Umbilical cord (tissue), 2 donors: ENCODE results near the gene ARHGEF19. TPM values are rescaled to one million over a fixed set of nuclear protein-coding genes. Genes with fewer than 3 reads are reported as not detected.
A peak's percentile ranks its signal among the peaks of the same experiment; 100 is the strongest.
"Not testable (repeated sequence)": the region's sequence is repeated elsewhere in the genome, so short reads cannot be mapped to it uniquely, and the experiment has no call there.

Experiments used
- DNase-seq: peaks from one replicate; pipeline ENCODE4 v3.0.0-alpha.2; 2015; ENCODE audit warnings: low spot score
- total RNA-seq: library from RNA; depleted of rRNA; stranded (reverse); fragments of >200 nt; gene quantifications from one replicate; pipeline ENCODE4 v1.2.3, GENCODE V29; 2014; ENCODE audit warnings: low replicate concordance; ENCODE audit not compliant: insufficient read depth

Gene ARHGEF19
- total RNA-seq, 1 donor from 2014 or later = 26.5 TPM

DNA sequence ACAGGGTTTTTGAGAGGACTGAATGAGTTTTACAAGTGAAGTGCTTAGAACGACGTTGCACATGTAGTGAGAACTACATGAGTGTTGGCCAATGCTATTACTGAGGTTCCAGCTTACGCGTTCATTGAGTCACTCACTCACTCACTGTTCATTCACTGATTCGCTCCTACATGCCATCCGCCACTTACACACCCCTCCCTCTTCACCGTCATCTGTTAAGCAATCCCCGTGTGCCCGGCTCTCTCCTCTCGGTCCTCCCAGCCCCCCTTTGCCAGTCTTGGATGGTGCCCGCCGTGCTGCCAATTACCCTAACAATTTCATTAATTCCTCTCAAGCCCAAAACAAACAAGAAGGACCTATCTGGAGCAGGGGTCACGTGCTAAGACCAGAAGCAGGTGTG, 29.3 kb downstream of the ARHGEF19 start:
- no peak for DNase-seq

DNA sequence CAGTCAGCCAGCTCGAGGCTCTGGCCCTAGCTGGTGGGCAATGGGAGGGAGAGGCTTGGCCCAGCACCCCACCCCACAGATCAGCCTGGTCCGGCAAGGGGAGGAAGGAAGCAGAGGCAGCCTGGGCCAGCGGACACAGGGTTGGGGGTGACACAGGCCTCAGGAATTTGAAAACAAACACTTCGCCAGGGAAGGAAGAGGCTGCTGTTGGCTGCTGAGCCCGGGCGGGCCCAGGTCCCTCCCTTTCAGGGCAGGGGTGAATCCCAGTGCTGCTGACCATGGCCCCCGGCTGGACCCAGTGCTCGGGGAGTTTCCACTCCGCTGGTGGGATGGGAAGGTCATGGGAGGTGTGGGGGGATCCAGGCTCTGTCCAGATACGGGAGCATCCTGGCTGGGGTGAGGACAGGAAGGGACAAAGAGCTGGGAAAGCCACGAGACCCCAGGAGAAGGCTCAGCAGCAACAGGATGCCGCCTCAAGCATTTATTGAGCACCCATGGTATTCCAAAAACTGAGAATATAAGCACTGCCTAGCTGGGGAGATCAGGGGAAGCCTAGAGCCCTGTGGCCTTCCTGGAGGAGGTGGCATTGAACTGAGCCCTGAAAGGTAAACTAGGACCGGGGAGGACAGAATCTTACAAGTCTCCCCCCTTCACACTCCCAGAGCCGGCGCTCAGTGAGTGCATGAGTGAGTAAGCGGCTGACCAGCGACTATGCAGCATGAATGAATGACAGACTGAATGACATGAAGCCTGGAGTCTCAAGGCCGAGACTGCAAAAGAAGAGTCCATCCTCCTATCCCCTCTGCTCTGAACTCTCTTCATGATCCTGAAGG, 30.3 kb downstream of the ARHGEF19 start:
- peak; percentile 96 for DNase-seq

DNA sequence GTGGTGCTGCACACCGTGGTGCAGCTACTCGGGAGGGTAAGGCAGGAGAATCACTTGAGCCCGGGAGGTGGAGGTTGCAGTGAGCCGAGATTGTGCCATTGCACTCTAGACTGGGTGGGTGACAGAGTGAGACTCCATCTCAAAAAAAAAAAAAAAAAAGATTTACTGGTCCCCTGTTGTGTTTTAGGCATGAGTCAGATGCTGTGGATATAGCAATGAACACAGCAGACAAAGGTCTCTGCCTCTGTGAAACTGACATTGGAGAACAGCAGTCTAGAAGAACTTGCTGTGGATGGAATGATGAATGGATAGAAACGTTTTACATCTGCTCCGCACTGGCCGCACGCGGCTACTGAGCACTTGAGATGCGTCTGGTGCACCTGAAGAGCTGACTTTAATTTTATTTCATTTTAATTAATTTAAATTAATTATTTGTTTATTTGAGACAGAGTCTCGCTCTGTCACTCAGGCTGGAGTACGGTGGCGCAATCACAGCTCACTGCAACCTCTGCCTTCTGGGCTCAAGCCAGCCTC, 32.1 kb downstream of the ARHGEF19 start:
- no peak for DNase-seq

DNA sequence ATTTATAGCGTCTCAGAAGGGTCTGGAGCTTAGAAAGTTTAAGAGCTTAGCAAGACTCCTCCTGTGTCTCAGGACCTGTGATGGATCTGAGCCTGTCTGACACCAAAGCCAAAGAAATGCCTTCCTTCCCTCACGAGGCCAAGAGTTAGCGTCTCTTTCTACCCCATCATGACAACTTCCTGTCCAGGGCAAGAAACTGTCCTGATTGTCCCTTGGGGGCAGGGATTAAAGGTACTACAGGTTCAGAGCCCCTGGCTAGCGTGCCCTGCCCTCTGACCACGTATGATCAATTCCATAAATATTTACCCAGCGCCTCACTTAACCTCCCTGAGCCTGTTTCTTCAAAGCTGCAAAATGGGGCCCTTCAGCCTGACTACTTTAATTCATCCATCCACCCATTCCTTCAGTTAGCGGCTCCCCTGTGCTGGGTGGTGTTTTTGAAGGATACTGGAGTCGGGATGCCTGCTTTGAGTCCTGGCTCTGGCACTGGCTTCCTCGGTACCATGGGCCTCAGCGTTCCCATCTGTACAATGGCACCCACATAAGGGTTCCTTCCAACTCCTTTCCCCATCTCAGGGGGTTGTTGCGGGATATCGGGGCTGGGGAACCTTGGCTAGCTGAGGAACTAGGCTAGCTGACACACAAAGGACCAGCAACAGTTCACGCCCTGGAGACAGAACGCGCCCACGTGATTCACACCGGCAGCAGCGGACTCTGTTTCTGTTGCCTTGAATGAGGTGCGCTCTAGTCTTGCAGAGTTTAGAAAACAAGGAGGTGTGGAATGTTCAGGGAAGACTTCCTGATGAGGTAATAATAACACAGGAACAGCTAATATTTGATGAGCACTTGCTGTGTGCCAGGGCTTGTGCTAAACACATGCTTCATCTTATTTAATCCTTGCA, 33.6 kb downstream of the ARHGEF19 start:
- DNase-seq = peak; percentile 89

DNA sequence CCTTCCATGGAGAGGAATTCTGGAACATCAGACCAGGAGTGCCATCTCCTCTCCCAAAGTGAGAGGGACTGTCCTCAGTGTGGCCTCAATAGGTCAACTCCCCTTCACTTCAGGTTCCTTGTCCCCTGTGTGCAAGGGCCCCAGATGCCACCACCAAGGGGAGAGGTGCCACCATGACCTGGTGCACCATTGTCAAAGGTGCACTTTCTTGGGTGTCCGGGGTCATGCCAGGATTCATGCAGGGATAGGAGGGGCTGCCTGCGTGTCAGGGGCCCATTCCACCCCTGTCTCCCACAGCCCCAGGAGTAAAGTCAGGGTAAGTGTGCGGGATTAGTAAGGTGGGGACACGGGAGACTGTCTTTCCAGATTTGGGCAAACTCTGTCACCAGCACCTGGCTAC, 35.1 kb downstream of the ARHGEF19 start:
- no peak for DNase-seq

DNA sequence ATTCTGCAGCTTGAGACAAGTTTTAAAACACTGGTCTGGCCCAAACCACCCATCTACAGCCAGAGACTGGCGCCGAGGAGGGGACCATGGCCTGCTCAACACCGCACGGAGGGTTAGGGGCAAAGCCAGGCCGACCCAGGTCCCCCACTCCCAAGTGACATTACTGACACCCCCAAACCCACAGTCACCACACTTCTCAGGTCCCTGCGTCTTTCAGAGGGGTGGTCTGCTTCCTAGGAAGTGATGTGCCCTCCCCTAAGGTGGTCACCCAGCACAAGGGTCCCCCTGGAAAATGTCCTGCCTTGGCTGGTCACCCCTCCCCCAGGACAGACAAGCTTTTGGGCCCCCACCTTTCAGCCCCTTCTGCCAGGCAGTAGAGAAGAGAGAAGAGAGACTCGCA, 35.8 kb downstream of the ARHGEF19 start:
- DNase-seq = no peak

DNA sequence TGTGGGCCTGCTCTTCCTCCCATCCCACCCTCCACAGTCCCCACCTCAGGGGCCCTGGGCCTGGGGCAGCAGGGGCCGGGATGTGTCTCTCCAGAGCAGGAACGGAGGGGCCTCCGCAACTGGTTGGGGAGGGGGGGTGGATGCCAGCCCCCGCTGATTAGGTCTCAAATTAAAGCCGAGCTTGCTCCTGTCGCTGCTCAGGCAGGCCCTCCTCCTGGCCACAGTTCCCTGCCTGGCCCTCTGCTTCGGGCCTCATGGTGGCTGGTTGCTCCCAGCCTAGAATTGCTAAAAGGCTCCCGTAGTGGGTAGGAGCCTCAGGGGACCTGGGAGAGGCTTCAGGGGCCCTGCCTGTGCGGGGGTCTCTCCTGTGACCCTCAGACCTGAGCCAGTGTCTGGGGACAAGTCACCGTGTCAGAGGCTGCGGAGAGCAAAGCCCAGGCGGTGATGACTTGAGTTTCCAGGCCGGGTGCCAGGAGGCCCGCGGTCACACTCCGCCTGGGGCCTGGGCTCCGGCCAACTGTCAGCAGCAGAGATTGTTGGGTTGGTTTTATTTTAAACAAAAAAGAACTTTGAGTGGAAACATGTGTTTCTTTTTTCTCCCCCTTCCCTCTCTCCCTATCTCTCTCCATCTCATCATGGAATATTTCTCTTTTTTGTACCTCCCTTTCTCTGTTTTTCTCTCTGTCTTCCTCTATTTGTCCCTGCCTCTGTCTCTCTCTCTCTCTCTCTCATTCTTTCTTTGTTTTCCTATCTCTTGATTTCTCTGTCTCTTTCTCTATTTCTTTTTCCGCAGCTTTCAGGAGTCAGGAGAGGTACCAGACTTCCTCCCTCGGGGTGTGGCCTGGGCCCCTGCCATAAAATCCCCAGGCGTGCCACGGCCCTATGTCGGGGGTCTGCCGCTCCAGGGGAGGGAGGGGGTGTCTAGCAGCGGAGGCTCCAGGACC, 36.6 kb downstream of the ARHGEF19 start:
- peak; percentile 92 for DNase-seq

DNA sequence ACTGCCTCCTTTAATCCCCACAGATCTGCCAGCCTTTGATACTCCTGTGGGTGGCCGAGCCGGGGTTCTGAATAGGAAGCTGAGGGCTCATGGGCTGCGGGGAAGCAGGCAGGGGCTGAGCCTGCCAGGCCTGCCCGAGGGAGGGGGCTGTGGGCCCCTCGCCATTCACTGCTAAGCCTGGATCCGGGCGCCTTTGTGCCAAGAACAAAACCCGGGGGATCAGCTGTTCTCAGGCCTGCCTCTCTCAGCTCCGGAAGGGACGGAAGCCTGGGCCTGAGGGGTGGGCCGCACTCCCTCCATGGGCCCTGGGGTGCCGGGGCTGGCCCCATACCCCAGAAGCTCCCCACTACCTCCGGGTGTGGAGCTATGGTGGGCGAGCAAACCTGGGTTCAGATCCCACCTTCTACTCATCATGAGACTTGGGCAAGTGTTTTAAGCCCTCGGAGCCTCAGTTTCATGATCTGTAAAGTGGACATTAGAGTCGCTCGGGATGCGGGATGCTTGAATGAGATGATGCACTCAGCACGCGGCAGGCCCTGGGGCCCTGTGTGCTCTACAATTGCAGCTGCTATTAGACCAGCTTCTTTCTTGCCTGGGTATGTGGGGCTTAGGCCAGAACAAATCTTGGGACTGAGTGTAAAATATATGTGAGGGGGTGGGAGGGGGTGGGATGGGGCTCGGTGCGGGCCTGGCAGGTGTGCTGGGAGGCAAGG, 37.4 kb downstream of the ARHGEF19 start:
- DNase-seq = peak; percentile 69

DNA sequence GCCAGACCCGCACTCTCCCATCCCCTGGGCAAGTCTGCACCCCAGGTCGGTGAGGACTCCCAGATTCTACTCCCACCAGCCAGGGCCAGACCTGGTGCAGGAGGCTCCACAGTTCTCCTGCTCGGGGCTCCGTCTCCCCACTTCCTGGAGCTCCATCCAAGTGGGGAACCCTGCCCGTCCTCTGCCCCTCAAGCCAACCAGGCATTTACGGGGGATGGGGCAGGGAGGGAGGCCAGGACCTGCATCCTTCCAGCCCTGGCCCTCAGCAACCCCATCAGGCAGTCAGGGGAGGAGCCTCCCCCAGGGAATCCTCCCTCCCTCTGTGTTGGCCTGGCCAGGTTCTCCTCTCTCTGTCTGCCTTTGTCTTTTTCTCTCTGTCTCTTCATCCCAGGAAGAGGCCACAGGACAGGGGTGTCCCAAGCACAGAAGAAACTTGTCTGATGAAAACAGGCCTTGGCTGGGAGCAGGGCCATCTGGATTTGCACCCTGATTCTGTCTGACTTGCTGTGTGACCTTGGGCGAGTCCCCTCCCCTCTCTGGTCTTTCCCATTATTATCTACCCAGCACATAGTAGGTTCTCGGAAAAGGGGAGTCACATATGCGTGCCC, 38.1 kb downstream of the ARHGEF19 start:
- no peak for DNase-seq

DNA sequence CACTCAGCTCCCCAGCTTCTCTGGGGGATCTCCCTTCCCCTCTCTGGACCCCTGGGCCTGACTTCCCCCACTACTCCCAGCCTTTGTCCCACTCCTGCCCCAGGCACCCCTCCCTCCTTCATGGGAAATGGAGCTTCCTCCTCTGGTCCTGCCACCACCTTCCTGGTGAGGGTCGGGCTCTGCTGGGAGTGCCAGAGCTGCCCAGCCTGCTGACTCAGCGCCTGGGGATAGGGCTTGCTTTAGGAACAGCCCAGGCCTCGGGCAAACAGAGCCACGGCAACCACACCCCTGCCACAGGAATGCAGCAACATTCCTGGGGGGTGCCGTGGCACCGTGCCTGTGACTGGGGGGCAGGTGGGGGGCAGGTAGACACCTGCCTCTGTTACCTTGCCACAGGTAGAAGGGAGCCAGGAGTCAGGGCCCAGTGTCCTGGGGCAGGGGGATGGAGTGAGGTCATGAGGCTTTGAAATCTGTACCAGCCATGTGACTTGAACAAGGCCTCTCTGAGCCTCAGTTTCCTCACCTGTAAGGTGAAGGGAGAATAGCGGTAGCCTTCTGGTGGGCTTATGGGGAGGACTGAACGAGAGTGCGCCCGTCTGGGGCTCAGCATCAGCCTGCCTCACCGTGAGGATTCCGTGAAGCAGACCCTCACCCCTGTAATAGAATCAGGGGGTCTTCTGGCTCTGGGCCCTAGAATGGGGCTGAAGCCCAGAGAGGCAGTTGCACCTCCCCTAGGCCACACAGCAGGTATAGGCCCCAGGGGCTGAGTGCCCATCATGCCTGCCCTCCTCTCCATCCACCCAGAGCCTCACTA, 38.8 kb downstream of the ARHGEF19 start:
- DNase-seq = peak; percentile 81

DNA sequence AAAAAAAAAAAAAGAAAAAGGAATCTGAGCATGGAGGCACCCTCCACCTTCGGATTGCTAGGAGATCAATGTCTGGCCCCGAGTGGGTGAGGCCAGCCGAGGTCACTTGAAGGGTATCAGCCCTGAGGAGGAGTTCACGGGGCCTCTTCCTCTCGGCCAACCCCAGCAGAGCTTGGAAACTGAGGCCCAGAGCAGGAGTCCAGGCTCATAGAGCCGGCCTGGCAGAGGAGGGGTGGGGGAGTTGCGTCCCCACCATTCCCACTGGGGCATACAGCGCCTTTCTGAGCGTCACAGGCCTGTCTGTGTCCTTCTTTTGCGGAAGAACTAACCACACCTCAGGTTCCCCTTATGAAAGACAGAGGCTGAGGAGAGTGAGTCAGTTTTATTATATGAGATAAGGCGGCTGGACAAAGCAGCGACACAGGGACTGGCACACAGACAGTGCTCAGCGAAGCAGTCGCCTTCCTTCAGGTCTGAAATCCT, 39.4 kb downstream of the ARHGEF19 start:
- peak; percentile 64 for DNase-seq

DNA sequence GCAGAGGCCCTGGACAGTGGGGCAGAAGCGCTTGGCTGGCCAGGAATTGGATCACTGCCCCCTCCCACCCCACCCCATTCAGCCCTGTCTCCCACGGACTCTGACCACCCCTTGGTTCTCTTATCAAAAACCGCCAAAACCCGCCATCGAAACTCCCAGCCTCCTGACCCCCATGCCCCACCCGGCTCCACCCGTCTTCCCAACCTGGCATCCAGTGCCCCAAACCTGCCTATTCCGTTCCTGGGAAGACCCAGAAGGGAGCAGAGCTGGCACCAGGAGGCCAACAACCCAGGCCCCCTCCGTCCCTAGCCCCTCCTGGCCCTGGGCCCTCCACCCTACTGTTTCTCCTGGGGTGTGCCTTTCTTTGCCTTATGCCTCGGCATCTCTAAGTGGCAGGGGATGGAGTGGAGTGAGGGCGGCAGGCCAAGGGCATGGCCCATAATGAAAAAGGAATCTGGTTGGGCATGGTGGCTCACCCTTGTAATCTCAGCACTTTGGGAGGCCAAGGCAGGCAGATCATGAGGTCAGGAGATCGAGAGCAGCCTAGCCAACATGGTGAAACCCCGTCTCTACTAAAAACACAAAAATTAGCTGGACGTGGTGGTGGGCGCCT, 40.1 kb downstream of the ARHGEF19 start:
- DNase-seq = no peak

DNA sequence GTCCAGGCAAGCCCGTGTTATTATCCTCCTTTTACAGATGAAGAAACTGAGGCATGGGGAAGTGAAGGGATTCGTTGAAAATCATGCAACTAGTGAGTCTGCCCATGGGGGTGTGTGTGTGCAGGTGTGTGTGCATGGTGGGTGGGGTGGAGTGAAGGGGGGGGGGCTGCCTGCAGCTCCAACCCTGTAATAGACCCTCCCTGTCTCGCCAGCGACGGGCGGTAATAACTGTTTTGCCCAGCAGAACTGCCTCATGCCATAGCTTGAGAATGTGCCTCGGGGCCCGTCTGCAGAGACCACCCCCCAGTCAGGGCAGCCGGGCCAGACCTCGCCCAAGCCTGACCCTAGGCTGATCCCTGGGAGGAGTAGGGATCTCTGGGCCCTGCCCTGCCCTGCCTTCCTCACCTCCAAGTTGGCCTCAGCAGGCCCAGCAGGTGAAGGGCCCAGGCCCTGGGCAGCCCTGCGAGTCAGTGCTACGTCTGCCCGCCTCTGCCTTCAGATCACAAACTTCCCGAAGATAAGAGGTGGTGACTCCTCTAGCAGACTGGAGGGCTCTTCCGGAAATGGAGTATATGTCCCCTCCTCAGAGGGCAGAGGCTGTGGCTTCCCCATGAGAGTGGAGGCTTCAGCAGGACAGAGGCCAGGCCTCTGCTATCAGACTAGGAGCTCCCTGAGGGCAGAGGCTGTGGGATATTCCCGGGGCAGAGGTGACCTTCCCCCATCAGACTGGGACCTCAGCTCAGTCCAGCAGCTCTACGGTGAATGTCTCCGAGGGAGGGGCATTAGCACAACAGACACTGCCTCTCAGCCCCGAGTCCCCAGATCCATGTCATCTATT, 40.9 kb downstream of the ARHGEF19 start:
- DNase-seq = no peak

DNA sequence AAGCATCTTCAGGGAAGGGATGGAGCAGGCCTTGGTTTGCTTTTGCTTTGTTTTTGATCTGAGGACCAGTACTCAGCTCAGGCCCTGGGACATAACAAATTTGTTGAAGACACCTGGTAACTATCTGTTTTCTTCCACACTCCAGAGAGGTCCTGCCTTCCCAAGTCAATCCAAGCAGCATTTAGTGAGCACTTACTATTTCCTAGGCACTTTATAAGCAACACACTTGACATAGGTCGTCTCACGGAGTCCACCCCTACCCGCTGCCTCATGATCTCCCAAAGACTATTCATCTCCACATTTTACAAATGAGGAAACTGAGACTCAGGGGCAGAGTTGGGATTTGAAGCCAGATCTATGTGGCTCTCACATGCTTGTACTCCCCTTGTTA, 42.2 kb downstream of the ARHGEF19 start:
- DNase-seq = no peak

DNA sequence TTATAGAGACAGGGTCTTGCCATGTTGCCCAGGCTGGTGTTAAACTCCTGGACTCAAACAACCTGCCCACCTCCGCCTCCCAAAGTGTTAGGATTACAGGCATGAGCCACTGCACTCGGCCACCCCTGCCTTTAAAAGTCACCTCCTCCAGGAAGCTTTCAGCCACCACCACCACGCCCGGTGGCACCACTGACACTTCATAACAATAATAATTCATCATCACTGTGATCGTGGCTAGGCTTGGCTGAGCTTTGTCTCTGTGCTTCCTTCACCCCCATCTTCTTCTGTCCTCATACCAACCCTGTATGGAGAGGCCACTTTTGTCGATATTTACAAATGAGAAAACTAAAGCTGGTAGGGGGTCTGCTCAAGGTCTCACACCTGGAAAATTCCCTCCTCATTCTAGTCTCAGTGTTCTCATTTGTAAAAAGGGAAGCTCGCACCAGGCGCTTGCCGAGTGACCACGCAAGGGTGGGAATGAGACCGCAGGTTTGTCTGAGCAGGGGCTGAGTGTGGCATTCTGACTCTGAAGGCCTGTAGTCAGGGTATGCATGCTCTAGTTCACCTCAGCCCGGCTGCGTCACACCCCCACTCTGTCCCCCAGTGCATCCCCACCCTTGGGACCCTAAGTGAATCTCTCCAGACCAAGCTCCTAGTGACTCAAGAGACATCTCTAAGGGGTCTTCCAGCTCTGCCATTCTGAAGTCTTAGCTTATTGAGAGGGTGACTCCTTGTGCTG, 43.7 kb downstream of the ARHGEF19 start:
- DNase-seq = no peak

DNA sequence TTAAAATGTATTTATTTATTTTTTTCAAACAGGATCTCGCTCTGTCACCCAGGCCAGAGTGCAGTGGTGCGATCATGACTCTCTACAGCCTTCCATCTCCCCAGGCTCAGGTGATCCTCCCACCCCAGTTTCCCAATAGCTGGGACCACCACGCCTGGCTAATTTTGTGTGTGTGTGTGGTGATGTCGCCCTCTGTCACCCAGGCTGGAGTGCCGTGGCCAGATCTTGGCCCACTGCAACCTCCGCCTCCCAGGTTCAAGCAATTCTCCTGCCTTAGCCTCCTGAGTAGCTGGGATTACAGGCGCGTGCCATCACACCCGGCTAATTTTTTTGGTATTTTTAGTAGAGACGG, 44.3 kb downstream of the ARHGEF19 start:
- not testable (repeated sequence) for DNase-seq
